Cerebellar nuclear complex (tissue), 1 donor: ENCODE results near the gene SPRING1.

Experiments
- DNase-seq, 2 experiments: peaks; one replicate each; lab custom pipeline; 2025; lab: John Stamatoyannopoulos, UW

Gene SPRING1

GRCh38 chr12:116708826-116709756 is 28.8 kb downstream of the SPRING1 start:
- peak; percentile 52 to 82 for DNase-seq

- DNase-seq = no peak
Measured at GRCh38 chr12:116707751-116708150, 30.1 kb downstream of the SPRING1 start.

- DNase-seq = peak in 1 of 2 experiments; percentile 13
Measured at GRCh38 chr12:116703214-116703795, 34.6 kb downstream of the SPRING1 start.

DNA sequence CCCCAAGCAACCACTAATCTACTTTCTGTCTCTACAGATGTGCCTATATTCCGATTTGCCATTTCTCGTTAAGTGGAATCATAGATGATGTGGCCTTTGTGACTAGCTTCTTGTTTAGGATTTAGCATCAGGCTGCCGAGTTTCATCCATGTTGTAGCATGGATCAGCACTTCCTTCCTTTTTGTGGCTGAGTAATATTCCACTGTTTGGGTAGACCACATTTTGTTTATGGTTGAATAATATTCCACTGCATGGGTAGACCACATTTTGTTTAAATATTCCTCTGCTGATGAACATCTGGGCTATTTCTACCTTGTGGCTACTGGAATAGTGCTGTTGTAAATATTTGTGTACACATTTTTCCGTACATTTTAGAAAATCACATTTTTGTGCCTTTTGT is 36.4 kb downstream of the SPRING1 start:
- no peak for DNase-seq

GRCh38 chr12:116700066-116700465 is 37.8 kb downstream of the SPRING1 start:
- no peak for DNase-seq

DNA sequence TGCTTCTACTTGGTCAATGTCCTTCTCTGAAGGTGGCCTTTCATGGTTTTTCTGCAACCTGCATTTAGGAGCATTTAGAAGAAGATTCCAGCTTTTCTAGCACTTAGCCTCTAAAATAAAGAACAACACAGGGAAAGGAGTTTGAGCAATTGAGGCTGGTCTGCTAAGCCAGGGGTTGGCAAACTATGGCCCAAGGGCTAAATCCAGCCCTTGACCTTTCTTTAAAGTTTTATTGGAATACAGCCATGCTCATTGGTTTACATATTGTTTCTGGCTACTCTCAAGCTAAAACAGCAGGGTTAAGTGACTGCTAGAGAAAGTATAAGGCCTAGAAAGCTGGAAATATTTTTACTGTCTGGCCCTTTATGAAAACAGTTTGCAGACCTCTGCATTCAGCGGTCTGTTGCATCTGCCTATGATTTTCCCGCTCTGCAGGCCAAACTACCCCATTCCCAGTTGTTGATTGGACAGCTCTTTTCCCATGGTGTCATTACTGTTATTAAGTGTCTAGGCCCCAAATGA is 39.3 kb downstream of the SPRING1 start:
- DNase-seq = no peak

GRCh38 chr12:116698116-116698515 is 39.8 kb downstream of the SPRING1 start:
- no peak for DNase-seq

GRCh38 chr12:116697716-116698115 is 40.2 kb downstream of the SPRING1 start:
- no peak for DNase-seq

DNA sequence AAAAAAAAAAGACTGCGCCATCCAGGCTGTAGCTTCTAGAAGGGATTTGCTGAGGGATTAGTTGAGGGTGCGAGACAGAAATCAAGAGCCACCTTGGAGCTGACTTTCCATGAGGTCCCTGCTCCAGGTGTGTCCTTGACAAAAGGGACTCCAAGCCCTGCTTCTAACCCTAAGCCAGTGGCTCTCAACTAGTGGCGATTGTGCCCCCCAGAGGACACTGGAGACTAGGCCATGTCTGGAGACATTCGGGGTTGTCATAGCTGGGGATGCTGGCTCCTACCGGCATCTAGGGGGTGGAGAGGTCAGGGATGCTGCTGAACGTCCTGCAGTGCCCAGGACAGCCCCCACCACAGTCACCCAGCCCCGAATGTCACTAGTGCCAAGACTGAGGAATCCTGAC is 40.6 kb downstream of the SPRING1 start:
- no peak for DNase-seq

DNA sequence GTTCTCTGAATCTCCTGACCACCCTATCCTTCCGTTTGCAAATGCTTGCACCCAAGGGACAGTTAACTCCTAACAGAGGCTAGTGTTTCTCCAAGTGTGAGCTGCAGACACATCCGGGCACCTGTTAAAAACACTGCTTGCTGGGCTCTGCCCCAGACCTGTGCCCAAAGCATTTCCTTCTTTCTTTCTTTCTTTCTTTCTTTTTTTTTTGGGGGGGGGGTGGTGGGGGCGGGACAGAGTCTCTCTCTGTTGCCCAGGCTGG is 42.5 kb downstream of the SPRING1 start:
- no peak for DNase-seq

- no peak for DNase-seq
Measured at GRCh38 chr12:116694653-116695463, 43.0 kb downstream of the SPRING1 start.

GRCh38 chr12:116693286-116694227 is 44.3 kb downstream of the SPRING1 start:
- no peak for DNase-seq

GRCh38 chr12:116692605-116693004 is 45.3 kb downstream of the SPRING1 start:
- no peak for DNase-seq

- DNase-seq = no peak
Measured at GRCh38 chr12:116691636-116692035, 46.2 kb downstream of the SPRING1 start.

DNA sequence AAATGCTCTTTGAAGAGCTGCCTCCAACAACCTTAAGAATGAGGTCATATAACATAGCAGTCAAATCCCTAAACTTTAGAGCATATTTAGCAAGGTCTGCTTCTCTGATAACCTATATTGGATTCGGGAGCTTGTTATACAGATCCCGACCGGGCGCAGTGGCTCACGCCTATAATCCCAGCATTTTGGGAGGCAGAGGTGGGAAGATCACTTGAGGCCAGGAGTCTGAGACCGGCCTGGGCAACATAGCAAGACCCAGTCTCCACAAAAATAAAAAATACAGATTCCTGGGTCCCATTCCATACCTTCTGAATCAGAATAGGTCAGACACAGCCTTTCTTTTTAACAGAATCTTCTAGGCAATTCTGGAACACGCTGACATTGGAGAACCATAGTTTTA is 46.7 kb downstream of the SPRING1 start:
- DNase-seq = no peak

DNA sequence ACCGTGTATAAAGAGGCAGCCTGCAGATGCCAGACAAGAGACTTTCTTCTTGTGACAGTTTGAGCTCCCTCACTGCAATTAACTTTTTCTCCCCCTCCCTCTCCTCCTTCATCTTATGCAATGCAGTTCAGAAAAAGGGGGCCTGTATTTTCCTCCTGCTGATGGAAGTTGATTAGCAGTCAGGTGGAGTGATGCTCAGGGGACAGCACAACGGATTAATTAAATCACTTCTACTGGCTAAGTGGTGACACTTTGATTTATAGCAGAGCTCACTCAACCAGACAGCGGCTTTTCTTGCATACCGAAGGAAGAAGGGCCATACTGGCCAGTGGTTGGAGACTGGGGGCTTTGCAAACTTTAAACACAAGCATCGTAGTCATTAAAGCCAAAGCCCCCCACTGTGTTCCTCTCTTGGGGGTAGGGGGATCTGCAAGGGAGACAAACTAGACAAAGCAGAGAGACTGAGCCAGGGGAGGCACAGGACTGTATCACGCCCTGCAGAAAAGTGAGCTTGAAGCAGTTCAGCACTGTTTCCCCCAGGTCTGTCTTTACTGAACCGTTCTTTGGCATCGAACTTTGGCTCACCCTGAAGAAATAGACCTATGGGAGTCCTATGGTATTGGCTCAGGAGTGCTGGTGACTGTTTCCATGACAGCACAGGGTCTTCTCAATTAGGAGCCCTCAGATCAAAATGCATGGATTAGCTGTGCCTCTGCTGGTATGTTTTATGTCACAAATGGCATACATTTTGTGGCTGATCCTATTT is 47.7 kb downstream of the SPRING1 start:
- no peak for DNase-seq

DNA sequence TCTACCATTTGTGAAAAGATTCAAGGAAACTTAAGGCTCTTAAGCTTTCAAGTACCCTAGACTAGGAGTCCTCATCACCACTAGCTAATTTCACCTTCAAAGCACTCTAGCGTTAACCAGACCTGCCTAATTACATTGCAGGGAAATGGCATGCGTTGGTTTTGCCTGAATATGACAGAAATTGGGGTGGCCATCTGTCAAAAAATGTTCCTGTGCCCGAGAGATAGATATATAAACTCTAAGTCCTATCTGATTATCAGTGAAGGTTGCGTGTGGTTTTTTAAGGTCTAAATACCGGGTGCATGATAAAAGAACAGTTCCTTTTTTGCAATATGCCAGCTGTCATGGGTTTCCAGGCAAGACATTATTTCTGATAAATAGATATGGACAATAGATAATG is 48.3 kb downstream of the SPRING1 start:
- no peak for DNase-seq
